Activated CD4-positive, alpha-beta T cell treated with anti-CD3 and anti-CD28 coated beads, Interleukin-2, amount 10 ng/mL, durations not matched to agents 24 days and 14 days (primary cell): Measurements from ENCODE around the gene DNM3. TPM values are rescaled to one million over a fixed set of nuclear protein-coding genes. Genes with fewer than 3 reads are reported as not detected.

Experiments used
- DNase-seq: peaks from one replicate; pipeline ENCODE4 v3.0.0; 2022
- H3K27ac Mint-ChIP-seq: one replicate; pipeline ENCODE4 v1.8.0; 2022; ENCODE audit warnings: mild to moderate bottlenecking, mixed read lengths
- H3K27me3 Mint-ChIP-seq: one replicate; pipeline ENCODE4 v1.8.0; 2022; ENCODE audit warnings: mixed read lengths
- H3K36me3 Mint-ChIP-seq: one replicate; pipeline ENCODE4 v1.8.0; 2022; ENCODE audit warnings: low read depth, mild to moderate bottlenecking, mixed read lengths
- H3K4me1 Mint-ChIP-seq: one replicate; pipeline ENCODE4 v1.8.0; 2021; ENCODE audit warnings: mixed read lengths
- H3K4me3 Mint-ChIP-seq: one replicate; pipeline ENCODE4 v1.8.0; 2022; ENCODE audit warnings: mild to moderate bottlenecking, moderate library complexity, mixed read lengths
- H3K9me3 Mint-ChIP-seq: one replicate; pipeline ENCODE4 v1.8.0; 2021; ENCODE audit warnings: mixed read lengths
- intact Hi-C: fragments of 100-400 bp; cut with micrococcal nuclease; formaldehyde crosslinking; loops from one replicate; pipeline ENCODE4 v1.15.1; 2023
- total RNA-seq: library from RNA; stranded (reverse); gene quantifications from 2 replicates; pipeline ENCODE4 v1.2.3, GENCODE V29; 2022

The DNM3 gene
- total RNA-seq, 1 donor from 2014 or later: 0.42 TPM

DNA sequence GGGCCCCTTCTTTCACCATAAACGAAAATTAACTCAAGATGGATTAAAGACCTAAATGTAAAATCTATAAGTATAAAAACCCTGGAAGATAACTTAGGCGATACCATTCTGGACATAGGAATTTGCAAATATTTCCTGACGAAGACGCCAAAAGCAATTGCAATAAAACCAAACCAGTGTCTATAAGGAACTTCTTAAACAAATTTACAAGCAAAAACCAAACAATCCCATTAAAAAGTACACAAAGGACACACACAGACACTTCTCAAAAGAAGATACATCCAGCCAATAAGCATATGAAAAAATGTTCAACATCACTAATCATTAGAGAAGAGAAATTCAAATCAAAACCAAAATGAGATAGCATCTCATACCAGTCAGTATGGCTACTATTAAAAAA lies 500.4 kb downstream of the DNM3 start:
- H3K27me3 Mint-ChIP-seq: no peaks in the 10 kb centered on the region
- H3K27ac Mint-ChIP-seq: no peak overlapping the region
- intact Hi-C loops: no loop called here
- no peak overlapping the region for H3K4me3 Mint-ChIP-seq
- peaks cover 5% of the 10 kb centered on the region for H3K36me3 Mint-ChIP-seq
- no peak for DNase-seq
- peaks cover 49% of the 10 kb centered on the region for H3K4me1 Mint-ChIP-seq
- H3K9me3 Mint-ChIP-seq: peaks cover 17% of the 10 kb centered on the region

DNA sequence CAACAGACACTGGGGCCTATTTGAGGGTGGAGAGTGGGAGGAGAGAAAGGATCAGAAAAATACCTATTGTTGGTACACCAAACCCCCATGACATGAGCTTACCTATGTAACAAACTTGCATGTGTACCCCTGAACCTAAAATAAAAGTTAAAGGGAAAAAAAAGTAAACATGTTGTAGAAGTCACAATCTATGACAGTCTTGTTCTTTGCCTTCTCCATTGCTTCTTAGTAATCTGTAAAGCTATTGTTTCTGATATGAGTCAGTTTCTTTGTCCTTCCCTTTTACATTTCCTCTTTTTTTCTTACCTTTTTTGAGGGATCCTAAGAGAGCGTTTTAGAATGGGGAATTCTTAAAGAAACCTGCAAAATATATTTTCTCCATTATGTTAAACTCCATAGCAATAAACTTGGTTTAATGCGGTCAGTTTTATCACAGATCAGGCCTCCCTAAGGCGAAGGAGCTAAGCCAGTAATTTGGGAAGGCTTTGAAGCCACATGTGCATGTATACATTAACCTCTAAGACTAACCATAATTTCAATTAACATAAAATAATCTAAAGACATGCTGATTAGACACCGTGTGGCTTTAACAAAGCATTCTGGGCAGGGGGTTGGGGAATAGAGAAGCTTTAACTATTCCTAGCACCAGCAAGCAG lies 501.4 kb downstream of the DNM3 start:
- Mint-ChIP-seq H3K4me3 (no peak overlapping the region), H3K4me1 (peaks cover 49% of the 10 kb centered on the region), H3K27ac (peak overlapping the region; percentile 4), H3K9me3 (peaks cover 23% of the 10 kb centered on the region), H3K36me3 (peaks cover 11% of the 10 kb centered on the region), H3K27me3 (no peaks in the 10 kb centered on the region)
- intact Hi-C loops: loop anchor here (1.0 kb wide), 2 partner anchors 16 to 161 kb away; no protein-coding TSS in a partner anchor
- DNase-seq: no peak

DNA sequence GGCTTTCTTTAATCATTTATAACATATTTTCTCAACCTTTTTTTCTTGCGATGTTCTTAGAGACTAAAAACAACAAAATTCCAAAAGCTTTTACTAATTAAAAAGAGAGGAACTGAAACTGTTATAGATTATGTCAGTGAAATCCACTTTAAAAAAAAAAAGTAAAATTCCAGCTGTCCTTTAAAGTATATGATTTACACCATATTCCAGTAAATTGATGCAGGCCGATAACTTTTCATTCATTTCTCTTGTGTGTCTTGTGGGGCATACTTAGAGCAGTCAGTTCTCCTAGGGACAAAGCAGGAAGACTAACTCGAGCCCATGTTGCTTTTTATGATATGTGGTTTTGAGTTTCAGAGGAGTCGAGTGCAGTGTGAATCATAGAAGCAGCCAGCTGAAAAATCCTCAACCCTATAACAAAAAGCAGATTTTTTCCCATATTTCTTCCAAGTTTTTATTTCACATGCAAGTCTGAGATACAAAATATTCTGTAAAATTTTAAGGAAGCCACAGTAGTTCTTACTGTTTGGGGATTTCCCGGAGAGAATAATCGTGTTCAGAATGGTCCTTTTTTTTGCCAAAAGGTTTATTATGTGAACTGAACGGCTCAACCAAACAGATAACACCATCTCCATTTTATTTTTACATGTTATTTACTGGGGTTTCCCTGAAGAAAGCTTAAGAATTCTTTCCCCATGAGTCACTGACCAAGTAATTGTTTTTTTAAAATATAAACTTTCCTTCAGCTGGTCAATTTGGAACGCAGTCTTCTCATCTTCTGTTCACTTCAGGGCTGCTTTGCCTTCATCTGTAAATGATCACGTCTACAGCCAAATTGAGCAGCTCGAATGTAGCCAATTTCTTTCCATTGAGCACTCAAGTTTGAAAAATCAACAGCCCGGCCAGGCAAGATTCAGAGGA lies 502.2 kb downstream of the DNM3 start:
- peaks cover 11% of the 10 kb centered on the region for H3K36me3 Mint-ChIP-seq
- H3K27ac Mint-ChIP-seq: peak overlapping the region; percentile 12
- H3K4me1 Mint-ChIP-seq: peaks cover 43% of the 10 kb centered on the region
- no peak for DNase-seq
- intact Hi-C loops: loop anchor here (1.0 kb wide), 2 partner anchors 15 to 162 kb away; no protein-coding TSS in a partner anchor
- peak overlapping the region; percentile 47 for H3K4me3 Mint-ChIP-seq
- no peaks in the 10 kb centered on the region for H3K27me3 Mint-ChIP-seq
- peaks cover 30% of the 10 kb centered on the region for H3K9me3 Mint-ChIP-seq

DNA sequence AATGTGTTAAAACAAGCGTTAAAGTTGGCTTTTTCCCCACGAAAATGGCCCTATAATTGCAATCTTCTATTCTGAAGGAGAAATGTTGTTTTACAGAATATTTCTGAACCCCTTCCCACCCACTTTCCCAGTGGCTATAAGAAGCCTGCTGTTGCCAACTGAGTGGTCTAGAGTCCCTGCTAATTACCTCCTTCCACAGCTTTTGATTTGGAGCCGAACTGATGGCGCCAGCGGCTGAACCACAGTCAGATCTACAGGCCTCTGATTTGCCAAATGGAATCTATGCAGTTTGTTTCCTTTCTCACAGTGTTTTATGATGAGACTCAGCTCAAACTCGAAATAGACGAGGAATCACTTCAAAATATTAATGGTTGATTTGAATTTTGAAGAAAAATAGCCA lies 503.1 kb downstream of the DNM3 start:
- H3K27me3 Mint-ChIP-seq: no peaks in the 10 kb centered on the region
- H3K9me3 Mint-ChIP-seq: peaks cover 30% of the 10 kb centered on the region
- peaks cover 11% of the 10 kb centered on the region for H3K36me3 Mint-ChIP-seq
- no peak overlapping the region for H3K4me3 Mint-ChIP-seq
- intact Hi-C loops: no loop called here
- no peak overlapping the region for H3K27ac Mint-ChIP-seq
- no peak for DNase-seq
- H3K4me1 Mint-ChIP-seq: peaks cover 39% of the 10 kb centered on the region

DNA sequence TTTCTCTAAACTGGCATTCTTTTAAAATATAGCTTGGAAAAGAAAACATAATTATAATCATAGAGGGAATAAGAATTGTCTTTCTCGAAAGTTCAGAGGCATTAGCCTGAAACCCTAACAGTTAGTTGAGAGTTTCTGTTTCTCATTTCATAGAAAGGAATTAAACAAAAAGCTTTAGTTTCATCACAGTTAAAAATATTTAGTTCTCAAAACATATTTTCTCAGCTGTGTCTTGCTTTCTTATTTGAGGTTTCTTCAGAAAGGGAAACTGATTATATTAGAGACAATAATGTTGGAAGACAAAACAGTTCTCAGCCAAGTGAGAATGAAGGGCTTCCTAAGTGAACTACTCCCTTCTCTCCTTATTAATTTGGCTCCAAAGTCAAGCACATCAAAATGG lies 503.8 kb downstream of the DNM3 start:
- peaks cover 26% of the 10 kb centered on the region for H3K9me3 Mint-ChIP-seq
- no peak for DNase-seq
- no peaks in the 10 kb centered on the region for H3K27me3 Mint-ChIP-seq
- H3K4me3 Mint-ChIP-seq: no peak overlapping the region
- intact Hi-C loops: no loop called here
- peaks cover 34% of the 10 kb centered on the region for H3K4me1 Mint-ChIP-seq
- H3K36me3 Mint-ChIP-seq: peaks cover 11% of the 10 kb centered on the region
- H3K27ac Mint-ChIP-seq: no peak overlapping the region

DNA sequence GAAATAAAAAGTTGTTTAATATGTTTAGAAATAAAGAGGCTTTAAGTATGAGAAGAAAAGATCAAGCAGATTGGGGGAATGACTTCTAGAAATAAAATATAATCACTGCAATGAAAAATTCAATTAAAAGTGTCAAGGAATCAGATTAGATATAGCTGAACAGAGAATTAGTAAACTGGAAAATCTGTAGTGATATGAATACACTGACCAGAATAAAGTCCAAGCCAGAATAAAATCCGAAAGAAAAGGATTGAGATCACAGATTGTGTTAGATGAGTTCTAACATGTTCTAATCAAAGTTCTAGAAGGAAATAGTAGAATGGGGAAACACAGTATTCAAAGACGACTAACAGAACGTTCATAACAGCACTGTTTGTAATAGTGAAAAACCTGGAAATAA lies 506.1 kb downstream of the DNM3 start:
- no peak overlapping the region for H3K27ac Mint-ChIP-seq
- H3K4me1 Mint-ChIP-seq: peaks cover 22% of the 10 kb centered on the region
- no peak overlapping the region for H3K4me3 Mint-ChIP-seq
- H3K27me3 Mint-ChIP-seq: no peaks in the 10 kb centered on the region
- intact Hi-C loops: no loop called here
- no peak for DNase-seq
- H3K9me3 Mint-ChIP-seq: peaks cover 17% of the 10 kb centered on the region
- H3K36me3 Mint-ChIP-seq: peaks cover 10% of the 10 kb centered on the region

DNA sequence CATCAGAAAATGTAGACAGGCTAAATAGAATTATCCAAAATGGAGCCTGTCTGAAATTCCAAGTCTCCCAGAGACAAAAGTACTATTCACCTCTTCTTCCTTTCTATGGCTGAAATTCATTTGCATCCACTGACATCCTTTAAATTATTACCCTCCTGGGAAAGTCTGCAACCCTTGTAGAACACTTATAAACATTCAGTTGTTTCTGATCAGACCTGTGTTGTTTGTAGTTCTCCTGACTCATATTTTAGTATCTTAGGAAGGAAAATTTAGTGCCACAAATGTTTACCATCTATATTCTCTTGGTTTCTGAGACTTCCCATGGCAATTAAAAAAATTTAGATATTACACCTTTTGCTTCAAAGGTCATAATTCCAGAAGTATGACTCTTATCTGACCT lies 509.6 kb downstream of the DNM3 start:
- no peaks in the 10 kb centered on the region for H3K27me3 Mint-ChIP-seq
- H3K4me1 Mint-ChIP-seq: peaks cover 22% of the 10 kb centered on the region
- intact Hi-C loops: no loop called here
- H3K36me3 Mint-ChIP-seq: peaks cover 10% of the 10 kb centered on the region
- H3K4me3 Mint-ChIP-seq: no peak overlapping the region
- DNase-seq: no peak
- H3K27ac Mint-ChIP-seq: no peak overlapping the region
- H3K9me3 Mint-ChIP-seq: peaks cover 17% of the 10 kb centered on the region

DNA sequence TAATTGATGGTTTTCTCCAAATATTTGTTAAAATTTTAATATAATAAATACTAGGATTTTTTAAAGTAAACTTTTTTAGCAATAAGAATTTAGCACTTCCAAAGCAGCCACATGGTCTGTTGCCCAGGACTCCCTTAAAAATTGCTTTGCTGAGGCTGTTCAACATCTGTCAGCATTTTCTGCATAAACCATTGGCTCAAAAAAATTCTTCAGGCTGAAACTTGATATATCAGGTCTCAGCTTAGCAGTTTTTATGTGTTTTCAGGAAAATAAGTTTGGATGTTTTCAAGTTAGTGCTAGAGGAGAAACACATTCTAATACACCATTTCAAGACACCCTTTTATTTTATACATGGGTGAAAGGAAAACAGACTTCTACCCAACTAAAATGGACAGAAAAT lies 510.0 kb downstream of the DNM3 start:
- H3K27ac Mint-ChIP-seq: no peak overlapping the region
- H3K9me3 Mint-ChIP-seq: peaks cover 13% of the 10 kb centered on the region
- peaks cover 24% of the 10 kb centered on the region for H3K4me1 Mint-ChIP-seq
- intact Hi-C loops: no loop called here
- DNase-seq: no peak
- H3K27me3 Mint-ChIP-seq: no peaks in the 10 kb centered on the region
- peaks cover 7% of the 10 kb centered on the region for H3K36me3 Mint-ChIP-seq
- no peak overlapping the region for H3K4me3 Mint-ChIP-seq

DNA sequence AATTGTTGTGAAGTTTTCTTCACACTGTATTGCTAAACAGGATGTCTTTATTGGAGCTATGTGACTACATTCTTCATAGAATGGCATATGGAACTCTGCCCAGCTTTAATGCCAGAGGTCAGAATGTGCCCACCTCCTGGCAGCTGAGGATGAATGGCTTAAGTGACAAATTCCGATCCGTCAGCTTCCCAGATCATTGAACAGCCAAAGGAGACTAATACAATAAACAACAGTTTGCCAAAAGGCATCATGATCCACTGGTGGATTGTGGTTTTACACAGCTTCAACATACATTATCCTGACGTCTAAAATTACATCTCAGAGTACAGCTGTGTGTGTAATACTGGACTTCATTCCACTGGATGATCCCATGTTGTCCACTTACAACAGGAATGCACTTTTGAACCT lies 510.5 kb downstream of the DNM3 start:
- peaks cover 28% of the 10 kb centered on the region for H3K4me1 Mint-ChIP-seq
- H3K27ac Mint-ChIP-seq: no peak overlapping the region
- H3K4me3 Mint-ChIP-seq: no peak overlapping the region
- intact Hi-C loops: no loop called here
- peaks cover 13% of the 10 kb centered on the region for H3K9me3 Mint-ChIP-seq
- H3K27me3 Mint-ChIP-seq: no peaks in the 10 kb centered on the region
- H3K36me3 Mint-ChIP-seq: peaks cover 7% of the 10 kb centered on the region
- no peak for DNase-seq

DNA sequence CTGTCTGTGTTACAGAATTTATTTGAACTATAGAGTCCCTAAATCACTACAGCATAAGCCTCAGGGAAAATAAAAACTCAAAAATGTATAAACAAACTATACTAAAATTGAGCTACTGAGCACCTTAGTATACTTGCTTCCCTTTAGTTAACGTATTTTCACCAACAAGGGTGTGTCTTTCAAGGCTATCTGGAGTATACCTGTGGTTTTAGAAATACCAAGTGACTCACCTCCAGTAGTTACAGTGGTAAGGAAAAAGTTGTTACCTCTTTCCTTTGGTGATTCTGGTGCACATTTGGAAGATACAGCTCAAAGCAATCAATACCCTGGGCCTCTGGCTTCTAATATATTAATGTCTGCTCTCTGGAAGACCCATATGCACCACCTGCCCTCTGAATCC lies 511.1 kb downstream of the DNM3 start:
- H3K4me1 Mint-ChIP-seq: peaks cover 34% of the 10 kb centered on the region
- H3K4me3 Mint-ChIP-seq: no peak overlapping the region
- peaks cover 9% of the 10 kb centered on the region for H3K9me3 Mint-ChIP-seq
- intact Hi-C loops: no loop called here
- no peak overlapping the region for H3K27ac Mint-ChIP-seq
- H3K36me3 Mint-ChIP-seq: peaks cover 2% of the 10 kb centered on the region
- H3K27me3 Mint-ChIP-seq: no peaks in the 10 kb centered on the region
- DNase-seq: no peak

DNA sequence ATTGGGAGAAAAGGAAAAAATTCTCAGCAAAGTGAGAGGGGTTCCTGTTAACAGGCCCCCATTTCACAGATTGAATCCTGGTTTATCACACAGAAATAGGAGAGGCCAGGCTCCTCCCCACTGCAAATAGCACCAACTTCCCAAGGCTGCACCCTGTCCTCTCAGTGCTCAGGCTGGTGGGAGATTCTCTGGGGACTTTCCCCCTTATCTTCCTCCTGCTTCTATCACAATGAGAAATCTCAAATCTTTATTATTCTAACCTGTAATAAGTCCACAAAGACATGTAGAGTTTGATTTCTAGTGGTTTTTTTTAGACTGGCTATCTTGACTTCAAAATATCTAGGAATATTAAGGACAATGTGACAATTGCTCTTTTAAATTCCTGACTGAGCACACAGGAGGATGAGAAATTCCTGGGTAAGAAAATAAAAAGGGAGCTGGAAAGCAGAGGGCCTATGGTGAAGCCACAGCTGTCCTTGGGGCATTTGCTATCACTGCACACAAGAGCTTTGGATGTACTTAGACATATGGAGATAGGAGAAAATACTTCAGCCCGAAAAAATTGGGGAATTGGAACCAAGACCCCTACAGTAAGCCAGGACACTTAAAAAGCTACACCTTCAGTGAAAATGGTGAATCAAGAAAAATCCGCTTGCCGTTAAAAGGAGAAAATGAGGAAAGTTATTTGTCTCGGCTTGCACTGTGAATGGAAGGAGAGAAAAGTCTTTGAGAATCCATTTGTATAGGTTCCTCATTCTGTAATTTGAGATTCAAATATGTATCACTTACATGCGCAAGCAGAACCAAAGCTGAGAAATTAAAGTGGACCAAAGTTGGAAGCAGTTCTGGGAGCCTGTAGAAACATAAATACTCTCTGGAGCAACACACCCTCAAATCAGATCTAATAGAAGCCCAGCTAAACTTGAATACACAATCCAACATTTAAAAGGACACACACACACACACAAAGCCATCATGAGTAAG lies 513.3 kb downstream of the DNM3 start:
- no peak overlapping the region for H3K4me3 Mint-ChIP-seq
- H3K27me3 Mint-ChIP-seq: no peaks in the 10 kb centered on the region
- peaks cover 51% of the 10 kb centered on the region for H3K4me1 Mint-ChIP-seq
- intact Hi-C loops: no loop called here
- no peak overlapping the region for H3K27ac Mint-ChIP-seq
- no peak for DNase-seq
- H3K9me3 Mint-ChIP-seq: no peaks in the 10 kb centered on the region
- H3K36me3 Mint-ChIP-seq: no peaks in the 10 kb centered on the region

DNA sequence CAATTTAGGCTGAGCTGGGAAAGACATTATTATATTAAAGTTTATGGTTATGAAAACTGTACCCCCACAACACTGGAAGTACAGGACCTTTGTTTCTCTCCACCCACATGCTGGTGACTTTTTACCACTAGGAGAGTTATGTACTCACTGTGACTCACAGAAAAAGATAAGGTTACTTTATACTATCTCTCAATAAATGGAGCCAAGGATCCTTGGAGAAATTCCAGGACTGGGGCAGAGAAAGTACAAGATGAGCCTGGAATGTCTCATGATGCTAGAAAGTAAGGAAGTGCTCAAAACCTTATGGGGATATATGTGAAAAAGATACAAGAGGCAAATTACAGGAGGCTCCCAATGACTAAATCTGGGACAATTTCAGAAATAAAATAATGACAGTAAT lies 515.3 kb downstream of the DNM3 start:
- H3K27ac Mint-ChIP-seq: no peak overlapping the region
- intact Hi-C loops: no loop called here

DNA sequence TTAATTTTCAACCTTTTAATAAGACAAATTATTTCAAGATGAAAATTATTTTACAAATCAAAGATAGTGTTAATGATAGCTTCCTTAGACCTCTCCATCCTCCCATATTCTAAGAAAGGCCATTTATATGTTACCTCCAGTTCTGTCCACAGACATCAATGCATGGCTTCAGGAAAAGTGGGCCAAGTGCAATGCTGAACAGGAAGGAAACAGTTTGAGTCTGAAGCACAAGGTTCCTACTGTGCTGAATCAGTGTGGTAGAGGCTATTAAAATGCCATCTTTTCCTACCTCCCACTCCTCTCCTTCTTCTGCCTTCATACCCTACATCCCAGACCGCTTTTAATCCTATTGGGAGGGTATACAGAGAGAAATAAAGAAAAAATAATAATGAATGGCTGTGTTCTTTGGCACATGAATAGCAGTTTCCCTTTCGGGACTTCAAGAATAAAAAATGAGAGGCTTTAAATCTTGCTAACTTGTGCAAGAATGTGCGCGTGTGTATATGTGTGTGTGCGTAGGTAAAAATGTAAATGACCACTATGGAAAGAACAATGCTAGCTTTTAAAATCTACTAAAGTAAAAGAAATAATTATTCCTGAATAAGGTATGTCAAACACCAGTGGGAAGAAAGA lies 516.6 kb downstream of the DNM3 start:
- Mint-ChIP-seq H3K4me3 (peak overlapping the region; percentile 7), H3K4me1 (peaks cover 45% of the 10 kb centered on the region)
- intact Hi-C loops: loop anchor here (1.0 to 2.0 kb wide), 9 partner anchors 15 to 341 kb away; partner anchors contain the start of gene SUCO

More for the DNA sequence above, 515.3 kb downstream of the DNM3 start:
- Mint-ChIP-seq H3K9me3 (no peaks in the 10 kb centered on the region), H3K4me1 (peaks cover 53% of the 10 kb centered on the region), H3K27me3 (no peaks in the 10 kb centered on the region), H3K4me3 (peak overlapping the region; percentile 48), H3K36me3 (no peaks in the 10 kb centered on the region)
- no peak for DNase-seq

More for the DNA sequence above, 516.6 kb downstream of the DNM3 start:
- no peaks in the 10 kb centered on the region for H3K27me3 Mint-ChIP-seq
- no peaks in the 10 kb centered on the region for H3K36me3 Mint-ChIP-seq
- DNase-seq: no peak
- H3K27ac Mint-ChIP-seq: peak overlapping the region; percentile 84
- H3K9me3 Mint-ChIP-seq: no peaks in the 10 kb centered on the region
